ENCODE data around the gene RHEBL1. TPM values are rescaled to one million over a fixed set of nuclear protein-coding genes. Genes with fewer than 3 reads are reported as not detected.

RHEBL1 gene
- total RNA-seq, 1 donor from 2014 or later = 8.6 TPM

DNA sequence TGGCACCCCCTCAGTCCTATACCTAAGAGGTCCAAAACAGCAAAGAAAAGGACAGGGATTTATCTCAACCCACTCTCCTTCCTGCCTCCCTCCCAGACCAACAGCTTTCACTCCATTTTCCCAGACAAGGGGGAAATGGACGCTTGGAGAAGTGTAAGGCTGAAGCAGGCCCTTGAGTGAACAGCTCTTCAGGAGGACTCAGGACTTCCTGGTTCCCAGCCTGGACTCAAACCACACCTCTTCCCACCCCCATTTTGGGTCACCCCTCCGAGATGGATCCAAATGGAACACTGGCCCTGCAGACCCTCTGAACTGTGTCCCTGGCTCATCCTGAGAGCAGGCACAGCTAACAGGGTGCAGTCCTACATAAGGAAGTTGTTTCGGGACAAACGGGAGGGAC, 11.9 kb downstream of the RHEBL1 start:
- Mint-ChIP-seq H3K27ac (peak overlapping the region; percentile 61), H3K27me3 (ENCODE audit: insufficient read depth) (no peaks in the 10 kb centered on the region), H3K36me3 (ENCODE audit: low read depth) (peaks cover 25% of the 10 kb centered on the region), H3K4me3 (peak overlapping the region; percentile 95), H3K9me3 (no peaks in the 10 kb centered on the region), H3K4me1 (ENCODE audit: low read depth) (peaks cover 50% of the 10 kb centered on the region)
- intact Hi-C loops (cut with micrococcal nuclease) = loop anchor here (2.0 kb wide), 1 partner anchor 205 kb away; the partner anchor contains the start of gene DDX23
- no peak for DNase-seq (ENCODE audit: low spot score)

GRCh38 chr12:49055978-49056754, 13.6 kb downstream of the RHEBL1 start:
- Mint-ChIP-seq H3K4me1 (ENCODE audit: low read depth) (peaks cover 47% of the 10 kb centered on the region), H3K36me3 (ENCODE audit: low read depth) (peaks cover 41% of the 10 kb centered on the region), H3K27ac (peak overlapping the region; percentile 65), H3K9me3 (no peaks in the 10 kb centered on the region), H3K27me3 (ENCODE audit: insufficient read depth) (no peaks in the 10 kb centered on the region), H3K4me3 (peak overlapping the region; percentile 95)
- peak; percentile 50 for DNase-seq (ENCODE audit: low spot score)
- intact Hi-C loops (cut with micrococcal nuclease) = loop anchor here (1.0 to 2.0 kb wide), 3 partner anchors 13 to 203 kb away; partner anchors contain the start of genes DDX23, PRKAG1 and RHEBL1

DNA sequence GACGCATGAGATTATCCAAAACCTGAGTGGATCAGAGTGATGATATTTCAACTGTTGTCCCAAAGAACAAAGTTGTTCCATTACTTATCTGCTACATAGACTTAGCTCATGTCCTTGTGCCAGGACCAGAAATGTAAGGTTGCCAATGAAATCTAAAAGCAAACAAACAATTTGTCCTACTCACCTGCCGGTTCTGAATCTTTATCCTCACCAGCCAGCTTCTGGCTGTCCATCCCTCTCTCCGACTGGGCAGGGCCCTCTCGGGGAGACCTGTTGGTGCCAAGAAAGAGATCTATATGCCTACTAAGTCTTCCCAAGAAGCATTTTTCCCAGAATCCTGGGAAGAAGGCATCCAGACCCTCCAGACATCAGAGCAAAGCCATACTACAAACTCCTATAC, 14.7 kb downstream of the RHEBL1 start:
- DNase-seq (ENCODE audit: low spot score) = no peak
- Mint-ChIP-seq H3K27ac (no peak overlapping the region), H3K4me1 (ENCODE audit: low read depth) (peaks cover 43% of the 10 kb centered on the region), H3K4me3 (no peak overlapping the region), H3K27me3 (ENCODE audit: insufficient read depth) (no peaks in the 10 kb centered on the region), H3K36me3 (ENCODE audit: low read depth) (peaks cover 49% of the 10 kb centered on the region), H3K9me3 (no peaks in the 10 kb centered on the region)
- intact Hi-C loops (cut with micrococcal nuclease) = no loop called here

GRCh38 chr12:49054524-49054923, 15.3 kb downstream of the RHEBL1 start:
- H3K27me3 Mint-ChIP-seq (ENCODE audit: insufficient read depth) = no peaks in the 10 kb centered on the region

DNA sequence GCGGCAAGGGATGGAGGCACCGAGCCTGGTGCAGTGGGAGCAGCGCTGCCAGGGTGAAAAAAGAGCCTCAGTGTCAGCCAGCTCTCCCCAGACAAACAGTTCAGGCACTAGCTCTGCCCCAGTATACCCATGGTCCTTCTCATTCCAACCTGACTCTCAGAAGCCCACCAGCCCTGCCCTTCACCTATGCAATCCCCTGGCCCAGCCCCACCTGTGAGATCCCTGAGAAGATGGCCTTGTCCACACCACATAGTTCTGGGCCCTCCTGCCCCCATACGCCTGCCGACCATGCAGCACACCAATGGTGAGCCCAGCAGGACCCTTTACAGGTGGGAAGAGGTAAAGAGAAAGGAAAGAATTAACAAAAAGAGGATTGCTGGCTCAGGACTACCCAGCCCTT, 15.7 kb downstream of the RHEBL1 start:
- Mint-ChIP-seq H3K27me3 (ENCODE audit: insufficient read depth) (no peaks in the 10 kb centered on the region), H3K27ac (no peak overlapping the region), H3K36me3 (ENCODE audit: low read depth) (peaks cover 49% of the 10 kb centered on the region), H3K4me1 (ENCODE audit: low read depth) (peaks cover 43% of the 10 kb centered on the region), H3K4me3 (no peak overlapping the region), H3K9me3 (no peaks in the 10 kb centered on the region)
- DNase-seq (ENCODE audit: low spot score) = no peak
- intact Hi-C loops (cut with micrococcal nuclease) = no loop called here

More at GRCh38 chr12:49054524-49054923, 15.3 kb downstream of the RHEBL1 start:
- no peak for DNase-seq (ENCODE audit: low spot score)
- Mint-ChIP-seq H3K4me3 (no peak overlapping the region), H3K4me1 (ENCODE audit: low read depth) (peaks cover 43% of the 10 kb centered on the region), H3K36me3 (ENCODE audit: low read depth) (peaks cover 49% of the 10 kb centered on the region), H3K9me3 (no peaks in the 10 kb centered on the region), H3K27ac (no peak overlapping the region)
- intact Hi-C loops (cut with micrococcal nuclease) = no loop called here

GRCh38 chr12:49052451-49053208, 17.1 kb downstream of the RHEBL1 start:
- Mint-ChIP-seq H3K27ac (no peak overlapping the region), H3K27me3 (ENCODE audit: insufficient read depth) (no peaks in the 10 kb centered on the region), H3K9me3 (no peaks in the 10 kb centered on the region), H3K4me1 (ENCODE audit: low read depth) (peaks cover 31% of the 10 kb centered on the region), H3K4me3 (no peak overlapping the region), H3K36me3 (ENCODE audit: low read depth) (peaks cover 53% of the 10 kb centered on the region)
- no peak for DNase-seq (ENCODE audit: low spot score)
- intact Hi-C loops (cut with micrococcal nuclease) = no loop called here

DNA sequence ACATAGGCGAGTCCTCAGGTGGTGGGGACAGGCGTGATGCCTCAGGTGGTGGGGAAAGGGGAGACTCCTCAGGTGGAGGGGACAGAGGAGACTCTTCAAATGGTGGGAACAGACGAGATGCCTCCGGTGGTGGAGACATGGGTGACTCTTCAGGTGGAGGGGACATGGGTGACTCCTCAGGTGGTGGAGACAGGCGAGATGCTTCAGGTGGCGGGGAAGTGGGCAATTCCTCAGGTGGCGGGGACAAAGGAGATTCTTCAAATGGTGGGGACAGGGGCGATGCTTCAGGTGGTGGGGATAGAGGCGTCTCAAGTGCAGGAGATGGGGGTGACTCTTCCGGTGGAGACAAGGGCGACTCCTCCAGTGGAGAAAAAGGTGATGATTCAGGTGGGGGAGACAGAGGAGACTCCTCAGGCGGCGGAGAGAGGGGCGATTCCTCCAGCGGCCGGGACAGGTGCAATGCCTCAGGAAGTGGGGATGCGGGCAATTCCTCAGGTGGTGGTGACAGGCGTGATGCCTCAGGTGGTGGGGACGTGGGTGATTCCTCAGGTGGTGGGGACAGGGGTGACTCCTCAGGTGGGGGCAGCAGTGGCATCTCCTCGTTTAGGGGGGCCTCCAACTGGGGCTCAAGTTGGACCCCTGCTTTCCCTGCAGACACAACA, 17.9 kb downstream of the RHEBL1 start:
- peaks cover 24% of the 10 kb centered on the region for H3K4me1 Mint-ChIP-seq (ENCODE audit: low read depth)
- H3K27ac Mint-ChIP-seq = no peak overlapping the region
- no peak for DNase-seq (ENCODE audit: low spot score)
- H3K27me3 Mint-ChIP-seq (ENCODE audit: insufficient read depth) = no peaks in the 10 kb centered on the region
- intact Hi-C loops (cut with micrococcal nuclease) = no loop called here
- H3K9me3 Mint-ChIP-seq = no peaks in the 10 kb centered on the region
- peaks cover 53% of the 10 kb centered on the region for H3K36me3 Mint-ChIP-seq (ENCODE audit: low read depth)
- no peak overlapping the region for H3K4me3 Mint-ChIP-seq

DNA sequence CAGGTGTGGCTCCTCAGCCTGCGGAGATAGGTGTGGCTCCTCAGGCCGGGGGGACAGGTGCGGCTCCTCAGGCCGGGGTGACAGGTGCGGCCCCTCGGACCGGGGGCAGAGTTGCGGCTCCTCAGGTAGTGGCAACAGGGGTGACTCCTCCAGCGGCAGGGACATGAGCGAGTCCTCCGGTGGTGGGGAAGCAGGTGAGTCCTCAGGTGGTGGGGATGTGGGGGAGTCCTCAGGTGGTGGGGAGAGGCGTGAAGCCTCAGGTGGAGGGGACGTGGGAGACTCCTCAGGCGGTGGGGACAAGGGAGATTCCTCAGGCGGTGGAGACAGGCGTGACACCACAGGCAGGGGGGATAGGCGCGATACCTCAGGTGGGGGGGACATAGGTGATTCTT, 18.4 kb downstream of the RHEBL1 start:
- peaks cover 57% of the 10 kb centered on the region for H3K36me3 Mint-ChIP-seq (ENCODE audit: low read depth)
- intact Hi-C loops (cut with micrococcal nuclease) = no loop called here
- no peak overlapping the region for H3K4me3 Mint-ChIP-seq
- H3K9me3 Mint-ChIP-seq = no peaks in the 10 kb centered on the region
- no peaks in the 10 kb centered on the region for H3K27me3 Mint-ChIP-seq (ENCODE audit: insufficient read depth)
- H3K27ac Mint-ChIP-seq = no peak overlapping the region
- DNase-seq (ENCODE audit: low spot score) = no peak
- peaks cover 18% of the 10 kb centered on the region for H3K4me1 Mint-ChIP-seq (ENCODE audit: low read depth)

- no peak overlapping the region for H3K4me3 Mint-ChIP-seq
- peaks cover 12% of the 10 kb centered on the region for H3K4me1 Mint-ChIP-seq (ENCODE audit: low read depth)
- intact Hi-C loops (cut with micrococcal nuclease) = no loop called here
- H3K27me3 Mint-ChIP-seq (ENCODE audit: insufficient read depth) = no peaks in the 10 kb centered on the region
- H3K9me3 Mint-ChIP-seq = no peaks in the 10 kb centered on the region
- DNase-seq (ENCODE audit: low spot score) = no peak
- peaks cover 60% of the 10 kb centered on the region for H3K36me3 Mint-ChIP-seq (ENCODE audit: low read depth)
- no peak overlapping the region for H3K27ac Mint-ChIP-seq
These were observed 19.0 kb downstream of the RHEBL1 start for GRCh38 chr12:49050507-49051372.

DNA sequence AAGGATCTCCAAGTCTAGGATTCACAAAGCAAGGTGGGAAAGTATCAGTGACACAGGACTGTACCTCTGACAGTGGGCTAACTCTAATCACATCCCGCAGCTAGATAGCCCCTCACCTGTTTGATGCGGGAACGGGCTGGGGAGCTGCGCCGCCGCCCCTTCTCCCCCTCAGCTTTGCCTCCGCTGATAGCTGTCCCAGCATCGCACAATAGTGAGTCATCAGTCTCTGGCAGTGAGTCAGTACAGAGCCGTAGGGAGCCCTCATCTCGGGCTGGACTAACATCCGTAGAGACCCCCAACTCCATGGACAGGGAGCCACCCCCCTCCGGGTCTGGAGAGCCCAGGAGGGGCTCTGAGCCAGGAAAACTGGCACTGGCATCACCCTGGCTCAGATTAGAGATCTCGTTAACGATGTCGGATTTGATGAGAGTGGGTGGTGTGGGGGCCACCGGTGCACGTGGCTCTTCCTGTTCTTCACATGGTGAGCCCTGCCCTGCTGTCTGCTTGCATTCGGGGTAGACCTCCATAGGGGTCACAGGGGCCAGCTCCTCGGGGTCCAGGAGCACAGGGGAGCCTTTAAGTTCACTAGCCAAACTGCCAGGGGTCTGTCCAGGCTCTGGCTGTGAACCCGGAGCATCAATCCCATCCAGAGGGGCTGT, 20.1 kb downstream of the RHEBL1 start:
- H3K36me3 Mint-ChIP-seq (ENCODE audit: low read depth) = peaks cover 58% of the 10 kb centered on the region
- no peak for DNase-seq (ENCODE audit: low spot score)
- H3K4me3 Mint-ChIP-seq = no peak overlapping the region
- no peaks in the 10 kb centered on the region for H3K27me3 Mint-ChIP-seq (ENCODE audit: insufficient read depth)
- no peaks in the 10 kb centered on the region for H3K9me3 Mint-ChIP-seq
- H3K27ac Mint-ChIP-seq = no peak overlapping the region
- peaks cover 2% of the 10 kb centered on the region for H3K4me1 Mint-ChIP-seq (ENCODE audit: low read depth)
- intact Hi-C loops (cut with micrococcal nuclease) = no loop called here

GRCh38 chr12:49048953-49049352, 20.8 kb downstream of the RHEBL1 start:
- no peaks in the 10 kb centered on the region for H3K9me3 Mint-ChIP-seq
- no peak overlapping the region for H3K4me3 Mint-ChIP-seq
- H3K36me3 Mint-ChIP-seq (ENCODE audit: low read depth) = peaks cover 61% of the 10 kb centered on the region
- intact Hi-C loops (cut with micrococcal nuclease) = no loop called here
- H3K27ac Mint-ChIP-seq = no peak overlapping the region
- H3K4me1 Mint-ChIP-seq (ENCODE audit: low read depth) = no peaks in the 10 kb centered on the region
- DNase-seq (ENCODE audit: low spot score) = no peak
- no peaks in the 10 kb centered on the region for H3K27me3 Mint-ChIP-seq (ENCODE audit: insufficient read depth)
